GM21825 (cell line): ENCODE measurements around the gene ERG28.
"Not testable (repeated sequence)": the region's sequence is repeated elsewhere in the genome, so short reads cannot be mapped to it uniquely, and the experiment has no call there.

Experiments used
- ATAC-seq: cut with Tn5 transposase; IDR thresholded peaks from one replicate; pipeline ENCODE4 v1.9.1; 2021; ENCODE audit warnings: mild to moderate bottlenecking, moderate library complexity; ENCODE audit not compliant: unreplicated experiment

The ERG28 gene, protein sequence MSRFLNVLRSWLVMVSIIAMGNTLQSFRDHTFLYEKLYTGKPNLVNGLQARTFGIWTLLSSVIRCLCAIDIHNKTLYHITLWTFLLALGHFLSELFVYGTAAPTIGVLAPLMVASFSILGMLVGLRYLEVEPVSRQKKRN

DNA sequence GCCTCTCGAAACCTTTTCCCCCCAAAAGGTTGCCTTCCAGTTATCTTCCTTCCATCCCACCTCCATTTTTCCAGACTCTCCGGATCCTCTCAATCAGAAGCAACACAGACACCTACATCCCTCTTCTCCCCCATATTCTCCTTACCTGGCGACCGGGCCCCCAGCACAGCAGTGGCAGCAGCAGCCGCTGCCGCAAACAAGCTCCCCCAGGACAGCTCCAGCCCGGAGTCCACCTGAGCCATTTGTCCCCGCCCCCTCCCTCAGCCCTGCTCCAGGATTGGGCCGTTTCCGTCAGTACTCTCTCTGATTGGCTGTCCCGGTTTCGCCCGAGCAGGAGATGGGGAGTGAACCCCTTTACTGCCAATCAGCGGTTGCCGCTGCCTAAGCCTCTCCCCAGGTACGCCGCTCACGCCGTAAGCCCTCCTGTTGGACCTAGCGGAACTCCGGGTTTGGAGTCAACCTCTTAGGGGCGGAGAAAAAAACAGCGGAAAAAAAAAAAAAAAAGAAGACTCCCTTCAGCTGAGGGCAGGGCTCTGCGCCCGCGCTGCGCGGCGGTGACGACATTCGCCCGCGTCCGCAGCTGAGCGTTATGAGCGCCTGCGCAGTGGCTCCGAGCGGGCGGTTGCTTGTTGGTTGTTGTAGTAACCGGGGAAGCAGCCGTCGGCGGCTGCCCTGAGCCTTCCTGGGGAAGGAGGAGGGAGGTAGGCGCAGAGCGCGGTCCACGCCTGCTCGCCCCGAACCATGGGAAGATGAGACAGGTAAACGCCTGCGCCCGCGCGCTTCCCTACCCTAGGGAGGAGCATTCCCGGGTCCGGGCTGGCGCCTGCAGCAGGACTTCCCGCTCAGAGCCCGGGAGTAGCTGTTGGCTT, at the start of gene ERG28, which contains the start of gene TTLL5:
ERG28 (minus strand) TSS at position 247 of the 869 bp plus-strand sequence. CDS start 3,374 bp downstream, outside the sequence.
TTLL5 (plus strand) TSS at position 617 of the 869 bp plus-strand sequence. CDS start 1,904 bp downstream, outside the sequence.
- peak; percentile 94 for ATAC-seq

DNA sequence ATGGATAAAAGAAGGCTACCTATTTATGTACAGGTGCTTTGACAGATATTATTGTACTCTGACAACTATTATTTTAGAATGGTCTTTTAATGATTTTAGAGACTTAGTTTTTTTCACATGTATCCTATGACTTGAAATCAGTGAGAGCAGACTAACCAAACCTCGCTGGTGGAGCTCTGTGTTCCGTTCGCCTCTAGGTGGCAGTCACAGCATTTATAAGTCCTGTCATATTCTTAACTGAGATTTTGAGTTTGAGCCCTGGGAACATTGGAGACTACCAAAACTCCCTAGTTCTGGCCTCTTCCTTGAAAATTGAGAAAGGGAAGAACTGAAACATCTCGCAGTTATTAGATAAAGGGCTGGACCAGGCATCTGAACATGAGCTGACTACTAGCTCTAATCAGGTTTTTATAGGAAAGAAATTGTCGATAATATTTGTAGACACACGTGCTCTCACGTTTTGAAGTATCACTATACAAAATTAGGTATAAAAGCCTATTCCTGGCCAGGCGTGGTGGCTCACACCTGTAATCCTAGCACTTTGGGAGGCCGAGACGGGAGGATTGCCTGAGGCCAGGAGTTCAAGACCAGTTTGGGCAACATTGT, 48.6 kb upstream of the ERG28 start:
- ATAC-seq = no peak

DNA sequence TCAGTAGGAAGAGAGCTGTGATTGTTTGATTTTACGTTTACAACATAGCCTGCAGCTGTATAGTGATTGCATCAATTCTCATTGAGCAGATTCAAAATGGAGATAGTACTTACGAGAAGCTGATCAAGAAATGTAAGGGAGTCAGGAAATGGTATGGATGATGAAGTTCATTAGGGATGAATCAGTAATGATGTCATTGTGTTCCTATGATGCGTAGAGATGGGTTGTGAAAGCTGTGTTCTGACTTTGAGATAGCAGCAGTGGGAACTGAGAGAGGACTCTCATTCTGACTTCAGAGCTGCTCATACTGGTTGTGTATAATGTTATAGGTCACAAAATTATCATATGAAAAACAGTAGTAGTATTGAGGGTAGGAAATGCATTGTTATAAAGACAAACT, 44.3 kb upstream of the ERG28 start:
- no peak for ATAC-seq

DNA sequence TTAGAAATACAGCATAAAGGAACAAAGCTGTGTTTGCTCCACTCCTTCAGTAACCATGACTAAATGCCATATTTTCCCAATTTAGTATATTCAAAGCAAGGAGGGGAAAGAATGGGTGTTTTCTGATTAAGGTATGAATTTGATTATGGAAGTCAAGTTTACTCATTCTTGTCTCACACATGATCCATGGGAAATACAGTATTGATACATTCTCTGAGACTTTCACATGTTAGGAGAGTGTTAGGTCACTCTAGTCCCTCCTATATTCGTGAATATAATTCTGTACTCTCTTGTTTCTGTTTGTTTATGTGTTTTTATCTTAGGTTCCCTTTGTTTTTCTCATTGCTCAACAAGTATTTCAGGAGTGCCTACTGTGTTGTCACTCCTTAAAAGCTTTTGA, 42.8 kb upstream of the ERG28 start:
- ATAC-seq = no peak

DNA sequence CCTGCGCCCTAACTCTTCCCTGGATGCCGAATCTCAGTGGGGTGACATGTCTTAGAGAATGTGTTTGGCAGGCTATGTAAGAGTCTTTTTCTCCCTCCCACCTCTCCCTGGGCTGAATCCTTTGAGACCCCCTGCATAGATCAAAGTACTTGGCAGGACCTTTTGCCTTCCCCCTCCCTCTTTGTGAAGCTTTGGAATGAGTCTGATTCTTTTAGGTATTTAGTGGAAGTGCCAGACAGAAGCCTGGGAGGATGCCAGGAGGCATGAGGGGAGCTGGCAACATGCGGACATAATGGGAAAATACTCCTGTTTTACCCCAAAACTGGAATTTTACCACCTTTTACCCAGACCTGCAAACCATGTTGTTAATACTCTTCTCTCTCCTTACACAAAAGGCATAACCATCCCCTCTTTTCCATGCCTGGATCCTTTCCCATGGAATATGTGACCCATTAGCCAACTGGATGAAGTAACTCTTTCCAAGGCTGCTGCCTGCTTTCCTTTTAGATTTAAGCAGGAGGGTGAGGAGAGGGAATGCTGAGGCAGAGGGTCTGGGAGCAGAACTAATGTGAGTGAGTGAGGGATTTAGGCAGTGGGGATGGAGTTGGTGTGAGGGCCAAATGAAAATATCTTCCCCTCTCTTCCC, 42.1 kb upstream of the ERG28 start:
- no peak for ATAC-seq

DNA sequence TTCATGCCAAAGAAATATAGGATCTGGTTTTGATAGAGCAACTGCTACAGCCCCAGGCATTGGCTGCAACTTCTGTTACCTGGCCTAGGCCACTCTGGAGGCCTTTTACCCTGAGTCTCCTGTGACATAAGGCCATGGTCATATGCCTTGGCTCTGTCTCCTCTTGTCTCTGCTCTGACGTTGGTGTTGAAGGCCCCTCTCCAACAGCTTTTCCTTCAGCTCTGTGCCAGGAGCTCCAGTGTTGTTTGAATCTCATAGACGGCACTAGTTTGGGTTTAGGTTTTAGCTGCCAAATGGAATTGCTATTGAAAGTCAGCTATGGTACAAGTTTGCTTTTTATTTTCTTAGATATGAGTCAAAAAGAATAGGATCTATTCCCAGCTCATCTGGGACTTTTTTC, 41.4 kb upstream of the ERG28 start:
- ATAC-seq = no peak

DNA sequence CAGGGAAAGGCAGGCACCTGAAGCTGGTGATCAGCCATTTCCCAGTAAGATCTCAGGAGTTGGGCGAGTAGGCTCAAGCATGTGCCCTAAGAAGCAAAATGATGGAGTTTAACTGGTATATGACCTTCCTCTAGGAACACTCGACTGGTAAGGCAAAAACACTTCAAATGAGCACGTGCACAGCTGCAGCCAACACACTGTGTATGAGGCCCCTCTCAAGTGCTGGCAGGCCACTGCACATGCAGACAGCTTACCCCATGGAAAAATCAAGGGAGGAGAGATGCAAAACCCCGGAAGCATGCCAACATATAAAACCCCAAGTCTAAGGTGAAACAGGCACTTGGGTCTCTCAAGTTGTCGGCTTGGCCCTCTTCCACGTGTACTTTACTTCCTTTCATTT, 39.6 kb upstream of the ERG28 start:
- ATAC-seq = no peak

DNA sequence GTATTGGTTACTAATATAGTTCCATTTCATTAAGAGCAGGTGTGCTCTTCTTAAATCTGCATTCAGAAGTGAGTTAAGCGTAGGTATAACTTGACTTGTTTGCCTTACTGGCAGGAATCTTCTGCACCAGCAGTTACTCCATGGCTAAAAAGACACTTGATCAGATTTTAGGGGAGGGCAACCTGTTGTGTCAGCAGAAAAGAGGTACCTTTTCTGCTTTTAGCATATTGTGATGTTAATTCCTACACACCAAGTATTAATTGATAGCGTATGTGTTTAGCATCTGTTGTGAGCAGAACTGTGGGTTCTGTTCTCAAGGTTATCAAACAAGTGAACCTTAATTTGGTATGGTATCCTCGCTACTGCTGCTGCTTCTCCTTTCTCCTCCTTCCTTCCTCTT, 38.7 kb upstream of the ERG28 start:
- no peak for ATAC-seq

DNA sequence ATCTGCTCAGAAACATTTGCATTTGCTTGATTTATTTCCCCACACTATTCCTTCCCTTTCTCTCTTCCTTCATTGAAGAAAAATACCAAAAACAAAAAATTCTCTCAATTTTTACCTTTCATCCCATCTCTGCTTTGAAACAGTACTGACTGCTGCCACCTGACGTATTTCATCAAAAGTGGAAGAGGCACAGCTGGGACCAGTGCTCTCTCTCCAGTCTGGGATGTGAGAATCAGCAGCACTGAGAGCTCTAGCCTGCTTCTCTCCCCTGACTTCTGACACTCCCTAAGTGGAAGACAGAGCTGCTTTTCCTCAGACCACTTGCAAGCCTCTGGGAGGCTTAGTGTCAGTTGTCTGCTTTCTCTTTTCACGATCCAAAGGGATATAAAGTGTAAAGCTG, 37.2 kb upstream of the ERG28 start:
- ATAC-seq = no peak

DNA sequence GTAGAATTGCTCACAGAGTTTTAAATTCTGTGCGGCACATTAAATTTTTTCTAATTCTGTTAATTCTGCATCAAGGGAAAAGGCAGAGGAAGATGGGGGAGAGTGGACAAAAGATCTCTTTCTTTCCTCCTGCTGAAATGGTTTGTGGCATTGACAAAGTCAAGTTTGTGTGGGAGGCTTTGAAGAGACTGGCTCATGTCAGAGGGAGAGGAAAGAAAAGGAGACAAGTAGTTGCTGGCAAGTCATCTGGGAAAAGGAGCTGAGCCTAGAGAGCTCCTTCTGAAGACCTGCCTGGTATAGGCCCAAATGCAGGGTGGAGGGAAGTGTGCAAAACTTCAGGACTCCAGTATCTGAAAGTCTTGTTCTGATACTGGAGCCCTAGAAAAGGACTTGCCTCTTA, 36.7 kb upstream of the ERG28 start:
- no peak for ATAC-seq

DNA sequence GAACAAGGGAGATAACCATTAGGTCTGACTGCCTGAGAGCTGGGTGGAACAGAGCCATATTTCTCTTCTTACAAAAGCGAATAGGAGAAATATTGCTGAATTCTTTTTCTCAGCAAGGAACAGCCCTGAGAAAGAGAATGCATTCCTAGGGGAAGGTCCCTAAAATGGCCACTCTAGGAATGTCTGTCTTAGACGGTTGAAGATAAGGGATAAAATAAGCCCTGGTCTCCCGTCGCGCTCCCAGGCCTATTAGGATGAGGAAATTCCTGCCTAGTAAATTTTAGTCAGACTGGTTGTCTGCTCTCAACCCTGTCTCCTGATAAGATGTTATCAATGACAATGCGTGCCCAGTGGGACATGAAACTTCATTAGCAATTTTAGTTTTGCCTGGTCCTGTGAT, 34.3 kb upstream of the ERG28 start:
- ATAC-seq = not testable (repeated sequence)

DNA sequence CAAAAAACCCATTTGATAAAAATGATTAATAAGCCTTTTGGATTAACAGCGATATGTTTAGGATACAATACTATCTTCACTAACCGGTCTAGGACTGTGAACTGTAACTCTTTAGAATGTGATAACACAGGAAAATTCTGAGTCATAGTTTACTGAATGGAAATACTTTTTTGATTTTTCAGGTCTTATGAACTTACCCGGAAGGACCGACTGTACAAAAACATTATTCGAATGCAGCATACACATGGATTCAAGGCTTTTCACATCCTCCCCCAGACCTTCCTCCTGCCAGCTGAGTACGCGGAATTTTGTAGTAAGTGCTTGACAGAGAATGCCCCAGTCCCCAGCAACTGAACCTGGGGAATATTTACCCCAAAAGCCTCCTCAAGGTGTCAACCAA, 29.3 kb upstream of the ERG28 start:
- no peak for ATAC-seq

DNA sequence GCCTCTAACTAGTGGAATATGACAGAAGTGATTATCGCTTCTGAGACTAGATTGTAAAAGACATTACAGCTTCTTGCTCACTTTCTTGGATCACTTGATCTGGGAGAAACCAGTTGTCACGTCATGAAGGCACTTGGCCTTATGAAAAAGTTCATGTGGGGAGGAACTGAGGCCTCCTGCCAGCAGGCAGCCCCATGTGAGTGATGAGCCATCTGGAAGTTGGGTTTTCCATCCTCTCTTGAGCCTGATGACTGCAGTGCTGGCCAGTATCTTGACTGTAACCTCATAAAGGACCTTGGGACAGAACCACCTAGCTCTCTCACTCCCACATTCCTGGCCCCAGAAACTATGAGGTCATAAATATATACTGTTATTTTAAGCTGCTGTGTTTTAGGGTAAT, 28.3 kb upstream of the ERG28 start:
- ATAC-seq = no peak

DNA sequence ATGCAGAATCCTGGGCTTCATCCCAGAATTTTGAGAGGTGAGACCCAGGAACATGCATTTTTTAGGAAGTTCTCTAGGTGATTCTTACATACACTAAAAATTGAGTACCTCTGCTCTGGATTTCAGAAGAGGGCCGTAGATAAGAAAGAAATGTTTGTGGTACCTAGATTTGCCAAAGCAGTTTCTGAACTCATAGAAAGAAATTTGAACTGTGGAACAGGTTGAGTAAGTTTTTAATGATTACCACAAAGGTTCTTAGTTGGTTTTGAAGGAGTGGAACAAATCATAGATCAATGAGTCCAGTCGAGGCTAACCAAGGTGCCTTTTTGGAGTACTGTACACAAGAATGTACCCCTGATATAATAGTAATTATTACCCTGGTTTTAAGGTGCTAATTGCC, 25.2 kb upstream of the ERG28 start:
- ATAC-seq = no peak

DNA sequence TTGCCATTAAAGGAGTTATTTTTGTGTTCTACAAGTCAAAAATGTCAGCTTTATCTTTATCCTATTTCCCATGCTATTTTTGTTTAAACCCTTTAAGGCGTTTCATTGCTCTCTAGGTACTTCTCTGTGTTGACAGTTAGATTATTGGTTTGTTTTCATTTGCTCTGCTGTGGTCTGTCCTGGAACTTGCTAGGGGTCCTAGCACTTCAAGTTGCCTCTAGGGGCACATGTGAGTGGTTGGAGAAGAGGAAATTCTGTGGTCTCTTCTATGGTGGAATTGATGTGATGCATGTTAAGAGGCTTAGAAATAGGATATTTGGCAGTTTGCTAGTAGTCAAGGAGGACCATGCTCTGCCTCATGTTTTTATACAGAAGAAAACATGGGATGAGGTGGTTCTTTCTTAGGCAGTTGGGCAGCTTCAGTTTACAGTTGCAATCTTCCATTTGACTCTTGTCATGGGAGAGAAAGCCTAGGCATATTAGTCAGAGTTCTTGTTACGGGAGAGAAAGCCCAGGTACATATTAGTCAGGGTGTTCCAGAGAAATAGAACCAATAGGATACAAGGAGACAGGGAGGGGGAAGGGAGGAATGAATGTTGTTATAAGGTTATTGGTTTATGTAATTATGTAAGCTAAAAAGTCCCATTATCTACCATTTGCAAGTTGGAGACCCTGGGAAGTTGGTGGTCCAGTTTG, 14.7 kb upstream of the ERG28 start:
- ATAC-seq = no peak

DNA sequence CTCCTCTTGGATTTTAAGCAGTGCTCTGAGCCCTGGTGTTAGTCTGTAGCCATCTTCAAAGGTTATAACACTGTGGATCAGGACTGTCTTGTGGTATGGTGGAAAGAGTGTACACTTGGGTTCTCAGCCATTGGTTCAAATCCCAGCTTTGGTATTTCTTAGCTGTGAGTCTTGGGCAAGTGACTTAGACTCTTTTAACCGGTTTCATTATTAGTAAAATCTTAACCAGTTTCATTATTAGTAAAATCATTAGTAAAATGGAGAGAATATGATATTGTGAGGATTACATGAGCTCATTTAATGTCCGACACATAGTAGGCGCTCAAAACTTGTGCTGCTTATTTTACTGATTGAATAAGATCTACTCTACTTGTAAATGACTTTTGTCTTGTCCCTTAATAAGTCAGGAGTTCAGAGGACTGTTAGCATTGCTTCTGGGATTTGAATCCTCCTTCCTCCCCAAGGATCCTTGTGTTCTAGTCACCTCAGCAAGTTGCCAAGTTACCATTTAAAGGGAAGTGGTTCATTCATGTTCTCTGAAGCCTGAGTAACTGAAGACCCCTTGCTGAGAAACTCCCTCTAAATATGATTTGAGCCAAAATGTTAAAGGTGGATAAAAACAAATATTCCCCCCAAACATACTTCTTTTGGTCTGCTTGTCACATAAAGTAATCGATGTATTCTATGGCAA, 12.8 kb upstream of the ERG28 start:
- no peak for ATAC-seq

DNA sequence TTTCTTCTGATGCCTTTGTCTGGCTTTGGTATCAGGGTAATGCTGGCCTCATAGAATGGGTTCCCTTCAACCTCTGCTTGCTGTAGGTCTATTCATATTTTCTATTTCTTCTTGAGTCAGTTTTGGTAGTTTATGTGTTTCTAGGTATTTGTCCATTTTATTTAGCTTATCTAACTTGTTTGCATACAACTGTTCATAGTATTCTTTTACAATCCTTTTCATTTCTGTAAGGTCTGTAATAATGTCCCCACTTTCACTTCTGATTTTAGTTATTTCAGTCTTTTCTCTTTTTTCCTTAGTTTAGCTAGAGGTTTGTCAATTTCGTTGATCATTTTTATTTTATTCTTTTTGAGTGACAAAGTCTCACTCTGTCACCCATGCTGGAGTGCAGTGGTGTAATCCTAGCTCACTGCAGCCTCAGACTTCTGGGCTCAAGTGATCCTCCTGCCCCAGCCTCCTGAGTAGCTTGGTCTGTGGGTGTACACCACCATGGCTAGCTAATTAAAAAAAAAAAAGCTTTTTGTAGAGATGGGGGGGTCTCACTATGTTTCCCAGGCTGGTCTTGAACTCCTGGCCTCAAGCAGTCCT, 12.0 kb upstream of the ERG28 start:
- ATAC-seq = no peak

DNA sequence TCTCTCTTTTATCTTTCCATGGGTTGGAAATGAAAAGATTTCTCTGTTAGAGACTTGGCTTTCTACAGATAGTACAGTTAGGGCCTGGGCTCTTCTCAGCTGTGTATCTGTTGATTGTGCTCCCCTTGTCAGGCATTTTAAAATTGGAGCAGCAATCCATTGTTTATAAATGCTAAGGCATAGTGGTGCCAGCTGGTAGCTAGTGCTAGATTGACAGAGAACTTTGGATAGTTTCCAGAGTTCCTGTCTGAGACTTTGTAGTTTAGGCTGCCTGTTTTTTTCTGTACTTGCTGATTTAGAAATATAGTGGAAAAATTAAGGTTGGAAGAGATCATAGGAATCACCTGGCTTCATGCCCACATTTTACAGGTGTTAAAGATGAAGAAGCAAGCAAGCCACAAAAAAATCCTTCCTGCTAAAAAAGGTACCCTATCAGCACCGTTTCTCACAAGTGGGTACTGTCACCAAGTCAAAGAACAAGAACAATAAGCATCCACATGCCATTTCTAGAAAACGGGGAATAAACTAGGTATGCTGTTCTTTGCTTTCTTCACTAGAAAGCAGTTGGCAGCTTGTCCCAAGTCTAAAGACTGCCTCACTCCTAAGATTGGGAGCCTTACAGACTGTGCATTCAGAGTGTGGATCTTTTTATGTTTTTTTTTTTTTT, 6.6 kb upstream of the ERG28 start:
- ATAC-seq = no peak

DNA sequence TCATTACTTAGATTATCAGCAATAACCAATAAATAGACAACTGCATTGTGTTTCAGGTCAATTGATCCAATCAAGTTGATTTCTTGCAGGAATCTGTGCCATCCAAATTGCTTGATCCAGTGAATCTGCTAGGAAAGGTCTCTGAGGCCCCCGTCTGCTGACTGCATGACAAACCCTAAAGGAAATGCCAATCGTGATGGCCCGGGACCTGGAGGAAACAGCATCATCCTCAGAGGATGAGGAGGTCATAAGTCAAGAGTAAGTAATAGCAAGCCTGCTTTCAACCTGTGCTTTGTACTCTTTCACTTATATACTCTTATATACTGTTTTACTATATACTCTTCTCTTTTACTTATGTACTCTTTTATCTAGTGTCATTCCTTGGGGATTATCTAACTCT, 2.3 kb upstream of the ERG28 start:
- no peak for ATAC-seq

DNA sequence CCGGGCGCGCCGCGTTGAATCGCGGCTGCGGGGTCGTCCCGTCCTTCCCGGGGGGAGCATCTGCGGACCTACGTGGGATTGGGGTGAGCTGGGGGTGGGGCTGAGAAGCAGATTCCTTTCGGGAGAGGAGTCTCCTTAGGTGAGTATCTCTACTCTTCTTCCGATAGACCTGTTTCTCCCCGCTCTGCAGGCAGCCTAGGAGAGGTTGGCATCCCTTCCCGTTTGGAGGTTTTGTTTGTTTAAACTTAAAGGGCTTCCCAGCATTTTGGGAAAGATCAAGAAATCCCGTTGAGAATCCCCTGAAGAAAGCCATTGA, 781 bp upstream of the ERG28 start:
- no peak for ATAC-seq
